Measurements from ENCODE around the gene COPS8. TPM values are rescaled to one million over a fixed set of nuclear protein-coding genes. Genes with fewer than 3 reads are reported as not detected.

The COPS8 gene
- total and polyA plus RNA-seq, 12 donors, result 25.2 to 131 (median 63.9) TPM

DNA sequence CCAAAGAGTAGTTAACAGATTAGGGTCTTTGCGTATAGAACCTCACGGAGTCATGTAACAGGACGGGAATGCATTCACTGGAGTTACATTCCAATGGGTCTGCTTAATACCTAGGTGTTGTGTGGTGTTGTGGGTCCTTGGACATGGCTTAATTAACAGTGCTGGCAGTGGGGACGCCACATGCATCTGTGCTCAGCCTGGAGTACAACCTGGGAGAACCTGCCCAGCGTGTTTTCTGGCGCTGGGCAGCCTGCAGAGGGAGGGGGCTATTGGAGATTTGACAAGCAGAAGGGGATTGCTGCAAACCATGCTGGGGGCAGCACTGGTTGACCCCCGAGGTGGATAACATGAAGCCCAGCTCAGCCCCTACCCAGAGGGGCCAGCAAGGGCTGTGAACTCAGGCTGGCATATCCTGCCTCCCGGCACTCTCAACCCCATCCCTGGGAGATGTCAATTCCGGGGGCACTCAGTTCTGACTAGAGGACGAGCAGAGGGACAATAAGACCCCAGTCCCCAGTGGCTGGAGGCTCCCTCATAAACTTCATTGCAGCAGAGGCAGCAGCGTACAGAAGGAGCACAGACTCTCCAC, 29.3 kb upstream of the COPS8 start:
- no peaks in the 10 kb centered on the region for H3K36me3 ChIP-seq (replicated peaks in 1 of 2)
- H3K9me3 ChIP-seq (replicated peaks in 1 of 3), result no peaks in the 10 kb centered on the region
- intact Hi-C loops (cut with DNase I), result no loop called here
- no peak overlapping the region for H3K4me3 ChIP-seq
- 91 to 96% (median 93%) methylated on average over 5 to 11 of the region's 11 CpGs for WGBS, 4 donors
- TF ChIP-seq POLR2A (IDR thresholded peaks at IDR 0.05), result no peak
- no peak for DNase-seq
- no peaks in the 10 kb centered on the region for H3K27me3 ChIP-seq
- no peak overlapping the region for H3K27ac ChIP-seq
- no peaks in the 10 kb centered on the region for H3K4me1 ChIP-seq (replicated peaks in 1 of 2)

DNA sequence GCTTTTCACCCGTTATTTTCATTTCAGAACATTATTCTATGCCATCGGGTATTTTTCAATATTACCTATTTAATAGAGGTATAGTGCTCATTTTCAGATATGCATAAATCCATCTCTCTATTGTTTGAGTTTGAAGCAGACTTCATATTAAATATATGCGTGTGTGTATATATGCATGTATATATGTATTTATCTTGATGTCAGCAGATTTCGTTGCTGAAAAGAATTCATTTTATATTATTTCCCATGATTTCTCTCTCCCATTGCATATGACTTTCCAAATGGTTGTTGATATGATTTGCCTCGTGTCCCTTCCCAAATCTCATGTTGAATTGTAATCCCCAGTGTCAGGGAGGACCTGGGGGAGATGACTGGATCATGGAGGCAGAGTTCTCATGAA, 28.6 kb upstream of the COPS8 start:
- Histone ChIP-seq H3K4me3 (no peak overlapping the region), H3K9me3 (replicated peaks in 1 of 3) (no peaks in the 10 kb centered on the region), H3K27me3 (no peaks in the 10 kb centered on the region), H3K27ac (no peak overlapping the region), H3K4me1 (replicated peaks in 1 of 2) (no peaks in the 10 kb centered on the region), H3K36me3 (replicated peaks in 1 of 2) (no peaks in the 10 kb centered on the region)
- WGBS, 4 donors, result 88 to 96% (median 89%) methylated on average over 5 of the region's 5 CpGs
- no peak for TF ChIP-seq POLR2A (IDR thresholded peaks at IDR 0.05)
- TF ChIP-seq, protein P1, sequence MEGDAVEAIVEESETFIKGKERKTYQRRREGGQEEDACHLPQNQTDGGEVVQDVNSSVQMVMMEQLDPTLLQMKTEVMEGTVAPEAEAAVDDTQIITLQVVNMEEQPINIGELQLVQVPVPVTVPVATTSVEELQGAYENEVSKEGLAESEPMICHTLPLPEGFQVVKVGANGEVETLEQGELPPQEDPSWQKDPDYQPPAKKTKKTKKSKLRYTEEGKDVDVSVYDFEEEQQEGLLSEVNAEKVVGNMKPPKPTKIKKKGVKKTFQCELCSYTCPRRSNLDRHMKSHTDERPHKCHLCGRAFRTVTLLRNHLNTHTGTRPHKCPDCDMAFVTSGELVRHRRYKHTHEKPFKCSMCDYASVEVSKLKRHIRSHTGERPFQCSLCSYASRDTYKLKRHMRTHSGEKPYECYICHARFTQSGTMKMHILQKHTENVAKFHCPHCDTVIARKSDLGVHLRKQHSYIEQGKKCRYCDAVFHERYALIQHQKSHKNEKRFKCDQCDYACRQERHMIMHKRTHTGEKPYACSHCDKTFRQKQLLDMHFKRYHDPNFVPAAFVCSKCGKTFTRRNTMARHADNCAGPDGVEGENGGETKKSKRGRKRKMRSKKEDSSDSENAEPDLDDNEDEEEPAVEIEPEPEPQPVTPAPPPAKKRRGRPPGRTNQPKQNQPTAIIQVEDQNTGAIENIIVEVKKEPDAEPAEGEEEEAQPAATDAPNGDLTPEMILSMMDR (IDR thresholded peaks at IDR 0.05), result no peak
- intact Hi-C loops (cut with DNase I), result no loop called here
- DNase-seq, result no peak

DNA sequence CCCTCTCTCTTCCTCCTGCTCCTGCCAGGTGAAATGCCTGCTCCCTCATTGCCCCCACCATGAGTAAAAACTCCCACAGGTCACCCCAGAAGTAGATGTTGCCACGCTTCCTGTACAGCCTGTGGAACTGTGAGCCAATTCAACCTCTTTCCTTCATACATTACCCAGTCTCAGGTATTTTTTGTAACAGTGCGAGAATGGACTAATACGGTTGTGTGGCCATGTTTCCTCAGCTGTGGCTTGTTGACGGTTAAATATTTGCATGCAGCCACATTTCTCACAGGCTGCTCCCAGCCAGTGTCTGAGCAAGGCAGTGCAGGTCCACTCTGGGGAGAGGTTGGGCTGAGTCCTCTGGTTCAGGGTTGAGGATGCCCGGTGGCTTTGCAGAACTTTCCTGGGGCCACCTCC, 27.8 kb upstream of the COPS8 start:
- Histone ChIP-seq H3K4me3 (no peak overlapping the region), H3K27ac (no peak overlapping the region), H3K27me3 (no peaks in the 10 kb centered on the region), H3K36me3 (replicated peaks in 1 of 2) (no peaks in the 10 kb centered on the region), H3K9me3 (replicated peaks in 1 of 3) (no peaks in the 10 kb centered on the region), H3K4me1 (replicated peaks in 1 of 2) (no peaks in the 10 kb centered on the region)
- TF ChIP-seq POLR2A (IDR thresholded peaks at IDR 0.05), result no peak
- TF ChIP-seq, protein P1 (IDR thresholded peaks at IDR 0.05), result no peak
- 88 to 92% (median 90%) methylated on average over 5 of the region's 5 CpGs for WGBS, 4 donors
- intact Hi-C loops (cut with DNase I), result no loop called here
- DNase-seq, result no peak

DNA sequence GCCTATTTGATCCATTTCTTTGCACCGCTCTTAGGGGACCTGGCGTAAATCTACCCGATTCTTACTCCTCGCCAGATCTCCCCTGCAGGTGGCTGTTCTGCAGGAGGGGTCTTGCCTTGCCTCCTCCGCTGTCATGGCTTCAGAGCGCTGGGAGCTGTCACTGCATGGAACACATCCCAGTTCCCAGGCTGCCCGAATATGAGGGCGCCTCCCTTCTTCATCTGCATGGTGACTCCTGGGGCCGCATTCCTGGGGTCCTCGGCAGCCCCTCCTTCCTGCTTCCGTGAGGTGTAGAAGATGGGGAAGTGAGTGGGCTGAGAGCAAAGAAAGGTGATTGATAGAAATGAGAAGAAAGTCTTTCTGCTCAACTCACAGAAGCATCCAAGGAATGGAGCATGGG, 27.3 kb upstream of the COPS8 start:
- H3K27ac ChIP-seq, result no peak overlapping the region
- no peak for TF ChIP-seq POLR2A (IDR thresholded peaks at IDR 0.05)
- TF ChIP-seq, protein P1 (IDR thresholded peaks at IDR 0.05), result no peak
- intact Hi-C loops (cut with DNase I), result no loop called here
- DNase-seq, result no peak
- no peaks in the 10 kb centered on the region for H3K36me3 ChIP-seq (replicated peaks in 1 of 2)
- 87 to 91% (median 89%) methylated on average over 11 of the region's 11 CpGs for WGBS, 4 donors
- no peaks in the 10 kb centered on the region for H3K4me1 ChIP-seq (replicated peaks in 1 of 2)
- no peak overlapping the region for H3K4me3 ChIP-seq
- no peaks in the 10 kb centered on the region for H3K9me3 ChIP-seq (replicated peaks in 1 of 3)
- no peaks in the 10 kb centered on the region for H3K27me3 ChIP-seq

DNA sequence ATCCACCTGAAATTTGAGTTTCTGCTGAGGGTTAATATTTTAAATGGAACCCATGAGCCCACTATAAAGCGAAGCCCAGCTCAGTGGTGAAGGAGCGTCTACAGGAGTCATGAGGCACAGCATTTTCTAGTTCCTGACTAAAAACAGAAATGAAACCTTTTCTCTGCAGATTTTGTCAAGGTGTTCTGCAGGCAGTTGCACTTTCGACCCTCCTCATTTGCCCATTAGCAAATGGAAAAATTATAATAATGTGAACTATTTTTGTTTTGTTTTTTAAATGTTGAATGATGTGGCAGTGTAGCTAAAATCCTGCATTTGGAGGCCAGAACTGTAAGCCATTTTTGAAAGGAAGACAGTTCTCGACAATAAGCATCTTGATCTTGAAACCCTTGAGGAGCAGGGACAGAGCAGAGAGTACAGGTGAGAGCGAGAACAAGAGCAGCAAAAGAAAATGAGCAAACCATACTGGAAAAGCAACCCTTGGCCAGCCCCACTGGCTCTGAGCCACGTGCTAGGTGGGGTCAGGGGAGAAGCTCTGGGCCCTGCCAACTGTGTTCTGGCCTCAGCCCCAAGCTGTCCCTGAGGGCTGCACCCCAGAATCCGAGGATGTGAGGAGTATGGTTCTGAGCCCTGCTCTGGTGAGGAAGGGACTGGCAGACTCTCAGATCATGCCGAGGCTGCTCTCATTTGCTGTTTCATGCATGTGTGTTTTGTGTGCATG, 26.4 kb upstream of the COPS8 start:
- TF ChIP-seq POLR2A (IDR thresholded peaks at IDR 0.05), result no peak
- TF ChIP-seq, protein P1 (IDR thresholded peaks at IDR 0.05), result no peak
- 76 to 90% (median 82%) methylated on average over 8 of the region's 8 CpGs for WGBS, 4 donors
- intact Hi-C loops (cut with DNase I), result no loop called here

More for the DNA sequence above, 26.4 kb upstream of the COPS8 start:
- H3K27ac ChIP-seq, result no peak overlapping the region
- no peaks in the 10 kb centered on the region for H3K27me3 ChIP-seq
- H3K4me3 ChIP-seq, result no peak overlapping the region
- no peaks in the 10 kb centered on the region for H3K36me3 ChIP-seq (replicated peaks in 1 of 2)
- H3K4me1 ChIP-seq (replicated peaks in 1 of 2), result no peaks in the 10 kb centered on the region
- DNase-seq, result no peak
- H3K9me3 ChIP-seq (replicated peaks in 1 of 3), result no peaks in the 10 kb centered on the region
